ENCODE measurements around the gene TLK1. TPM values are rescaled to one million over a fixed set of nuclear protein-coding genes. Genes with fewer than 3 reads are reported as not detected.

Gene TLK1
- total and polyA plus RNA-seq, 4 donors: 7.7 to 19.6 (median 15.6) TPM

- DNase-seq (ENCODE audit: low spot score): no peak
- peaks cover 6 to 41% (median 22%) of the 10 kb centered on the region in 4 donors for H3K4me1 ChIP-seq (ENCODE audit: control insufficient read depth in 4 of 4, insufficient read depth in 4 of 4, low read length in 3 of 4)
- 73% methylated on average over 10 of the region's 10 CpGs for WGBS
These were observed 190.7 kb downstream of the TLK1 start for GRCh38 chr2:170969872-170970496.

GRCh38 chr2:170969030-170969429, 191.7 kb downstream of the TLK1 start:
- WGBS: 82% methylated on average over 2 of the region's 2 CpGs
- DNase-seq (ENCODE audit: low spot score): no peak
- Histone ChIP-seq H3K9me3 (ENCODE audit: control insufficient read depth in 4 of 4, low read length in 3 of 4) (no peaks in the 10 kb centered on the region), H3K9ac (ENCODE audit: low read depth in 1 of 2, low read length in 2 of 2) (no peak overlapping the region), H3K4me1 (ENCODE audit: control insufficient read depth in 4 of 4, insufficient read depth in 4 of 4, low read length in 3 of 4) (peaks cover 3 to 37% (median 18%) of the 10 kb centered on the region in 4 donors), H3K4me3 (ENCODE audit: low read depth in 1 of 3, low read length in 3 of 3) (no peak overlapping the region), H3K27ac (ENCODE audit: low read depth in 1 of 2, low read length in 2 of 2) (no peak overlapping the region), H3K36me3 (ENCODE audit: control insufficient read depth in 4 of 4, insufficient read depth in 3 of 4, low read depth in 1 of 4, low read length in 3 of 4) (peaks cover 5 to 20% (median 16%) of the 10 kb centered on the region in 4 donors), H3K27me3 (ENCODE audit: control insufficient read depth in 4 of 4, insufficient read depth in 4 of 4, low read length in 3 of 4) (no peaks in the 10 kb centered on the region)
- no peak for TF ChIP-seq FOXA1 (IDR thresholded peaks at IDR 0.05)
- TF ChIP-seq JUND (IDR thresholded peaks at IDR 0.05): no peak
- TF ChIP-seq TAF1 (conservative IDR thresholded peaks at IDR 0.05): no peak
- no peak for TF ChIP-seq HNF4A (conservative IDR thresholded peaks at IDR 0.05)
- TF ChIP-seq ZBTB33 (IDR thresholded peaks at IDR 0.05): no peak
- no peak for TF ChIP-seq FOXA2 (IDR thresholded peaks at IDR 0.05)
- TF ChIP-seq REST (IDR thresholded peaks at IDR 0.05): no peak
- TF ChIP-seq YY1 (IDR thresholded peaks at IDR 0.05): no peak
- TF ChIP-seq ATF3 (IDR thresholded peaks at IDR 0.05): no peak
- no peak for TF ChIP-seq HNF4G (IDR thresholded peaks at IDR 0.05)

More at GRCh38 chr2:170969872-170970496, 190.7 kb downstream of the TLK1 start:
- Histone ChIP-seq H3K9me3 (ENCODE audit: control insufficient read depth in 4 of 4, low read length in 3 of 4) (no peaks in the 10 kb centered on the region), H3K36me3 (ENCODE audit: control insufficient read depth in 4 of 4, insufficient read depth in 3 of 4, low read depth in 1 of 4, low read length in 3 of 4) (peaks cover 3 to 18% (median 12%) of the 10 kb centered on the region in 4 donors), H3K4me3 (ENCODE audit: low read depth in 1 of 3, low read length in 3 of 3) (no peak overlapping the region), H3K27ac (ENCODE audit: low read depth in 1 of 2, low read length in 2 of 2) (no peak overlapping the region), H3K9ac (ENCODE audit: low read depth in 1 of 2, low read length in 2 of 2) (no peak overlapping the region), H3K27me3 (ENCODE audit: control insufficient read depth in 4 of 4, insufficient read depth in 4 of 4, low read length in 3 of 4) (no peaks in the 10 kb centered on the region)
- no peak for TF ChIP-seq FOXA1 (IDR thresholded peaks at IDR 0.05)
- TF ChIP-seq HNF4G (IDR thresholded peaks at IDR 0.05): no peak
- no peak for TF ChIP-seq REST (IDR thresholded peaks at IDR 0.05)
- TF ChIP-seq TAF1 (conservative IDR thresholded peaks at IDR 0.05): no peak
- TF ChIP-seq GABPA (IDR thresholded peaks at IDR 0.05 in 1 of 2, conservative IDR thresholded peaks at IDR 0.05 in 1 of 2): no peak
- no peak for TF ChIP-seq YY1 (IDR thresholded peaks at IDR 0.05)
- TF ChIP-seq JUND (IDR thresholded peaks at IDR 0.05): no peak
- TF ChIP-seq ZBTB33 (IDR thresholded peaks at IDR 0.05): no peak
- TF ChIP-seq RXRA (IDR thresholded peaks at IDR 0.05): no peak
